Measurements from ENCODE around the gene PEX10. TPM values are rescaled to one million over a fixed set of nuclear protein-coding genes. Genes with fewer than 3 reads are reported as not detected.

The PEX10 gene
- total and polyA plus RNA-seq, 2 of the 8 experiments (the other 6 are each of a cell fraction or from before 2014, with no cell fraction given): 24.3 to 26.9 TPM

DNA sequence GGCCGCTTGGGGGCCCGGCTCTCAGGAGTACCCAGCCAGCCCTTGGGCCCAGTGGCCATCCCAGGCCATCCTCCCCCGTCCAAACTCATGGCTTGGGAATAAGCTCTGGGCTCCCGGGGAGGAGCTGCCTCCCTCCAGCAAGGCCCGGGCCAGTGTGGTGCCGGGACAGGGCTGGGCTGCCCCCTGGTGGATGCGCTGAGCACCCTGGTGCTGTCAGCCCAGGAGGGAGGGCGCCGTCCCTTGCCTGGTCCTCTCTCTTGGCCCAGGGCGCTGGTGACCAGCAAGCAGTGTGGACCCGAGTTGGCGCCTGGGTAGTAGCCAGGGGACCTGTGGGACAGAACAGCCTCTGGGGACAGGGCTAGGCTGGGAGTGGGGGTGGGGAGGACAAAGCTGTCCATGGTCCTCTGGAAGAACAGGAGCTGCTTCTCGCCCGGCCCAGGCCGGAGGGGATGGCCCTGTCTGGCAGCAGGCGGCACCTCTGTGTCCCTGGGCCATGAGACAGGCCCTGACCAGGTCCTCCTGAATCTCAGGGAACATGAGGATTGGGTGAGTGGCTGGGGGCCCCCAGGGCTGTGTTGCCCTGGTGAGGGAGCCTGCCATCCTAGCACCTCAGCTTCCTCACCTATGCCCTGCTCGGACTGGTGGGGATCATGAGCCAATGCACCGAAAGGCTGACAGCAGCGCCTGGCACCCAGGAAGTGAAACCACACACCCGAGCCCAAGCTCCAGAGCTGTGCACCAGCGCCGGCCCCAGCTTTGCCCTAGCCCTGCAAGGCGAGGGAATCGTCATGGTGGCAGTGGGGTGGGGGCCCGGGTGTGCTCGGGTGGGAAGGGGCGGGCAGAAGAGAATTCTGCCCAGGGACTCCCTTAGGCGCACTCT lies 30.4 kb downstream of the PEX10 start (continued):
- TF ChIP-seq PHF8 (conservative IDR thresholded peaks at IDR 0.05; ENCODE audit: low read depth, low read length) (0 out of 2 replicates have a peak, but pooled peaks have one; percentile 17), CTCF (IDR thresholded peaks at IDR 0.05; ENCODE audit: control extremely low read depth in 1 of 3, insufficient read depth in 1 of 3, low read depth in 1 of 3, low read length in 3 of 3) (peak in 2 of 3 experiments; percentile 93 to 96; a peak in 3 of 4 replicates), ATF3 (IDR thresholded peaks at IDR 0.05; ENCODE audit: insufficient read depth, low read depth, low read length) (no peak)
- TF ChIP-seq, protein P1, sequence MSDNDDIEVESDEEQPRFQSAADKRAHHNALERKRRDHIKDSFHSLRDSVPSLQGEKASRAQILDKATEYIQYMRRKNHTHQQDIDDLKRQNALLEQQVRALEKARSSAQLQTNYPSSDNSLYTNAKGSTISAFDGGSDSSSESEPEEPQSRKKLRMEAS (IDR thresholded peaks at IDR 0.05): 0 out of 2 replicates have a peak, but pooled peaks have one; percentile 18

Measured in H1 (cell line).